CD8-positive, alpha-beta memory T cell (primary cell): ENCODE measurements around the gene DLL1. TPM values are rescaled to one million over a fixed set of nuclear protein-coding genes. Genes with fewer than 3 reads are reported as not detected.

Experiments
- CTCF ChIA-PET: fragments of 350-600 bp; sonication (Branson Sonifier 250); formaldehyde crosslinking; loops from one replicate; lab custom pipeline; 2021; ENCODE audit warnings: antibody characterized with exemption; lab: Charles Lee
- POLR2A ChIA-PET: fragments of 350-600 bp; sonication (Branson Sonifier 250); formaldehyde crosslinking; loops from one replicate; lab custom pipeline; 2021; ENCODE audit warnings: antibody characterized with exemption; lab: Charles Lee
- DNase-seq, 5 donors: peaks; one replicate each; pipeline versions ENCODE4 v3.0.0 to v3.0.0-alpha.2; 2020 to 2022; ENCODE audit warnings: mixed read lengths in 1 of 5
- H3K27ac ChIP-seq: one replicate; pipeline ENCODE4 v1.7.0; 2013; ENCODE audit warnings: low read depth, mild to moderate bottlenecking, low read length, moderate library complexity
- H3K27me3 ChIP-seq: 2 replicates; pipeline ENCODE4 v1.7.0; 2013; ENCODE audit warnings: low read length, mild to moderate bottlenecking; ENCODE audit not compliant: insufficient read depth, poor library complexity, severe bottlenecking
- H3K36me3 ChIP-seq: 2 replicates; pipeline ENCODE4 v1.7.0; 2013; ENCODE audit warnings: mild to moderate bottlenecking, low read length, moderate library complexity; ENCODE audit not compliant: insufficient read depth
- H3K4me1 ChIP-seq: 2 replicates; pipeline ENCODE4 v1.7.0; 2013; ENCODE audit warnings: mild to moderate bottlenecking, low read length, moderate library complexity; ENCODE audit not compliant: insufficient read depth
- H3K4me3 ChIP-seq: 2 replicates; pipeline ENCODE4 v1.7.0; 2013; ENCODE audit warnings: mild to moderate bottlenecking, low read length
- H3K9me3 ChIP-seq: 2 replicates; pipeline ENCODE4 v1.7.0; 2013; ENCODE audit warnings: mild to moderate bottlenecking, low read length
- H3K27ac Mint-ChIP-seq, 8 donors: one replicate each; pipeline ENCODE4 v1.8.0; 2020 to 2021; ENCODE audit warnings: mixed read lengths in 8 of 8, mild to moderate bottlenecking in 6 of 8, inconsistent platforms in 3 of 8, moderate library complexity in 3 of 8
- H3K27me3 Mint-ChIP-seq, 2 donors: one replicate each; pipeline ENCODE4 v1.8.0; 2020 to 2021; ENCODE audit warnings: mixed read lengths in 2 of 2, mild to moderate bottlenecking in 1 of 2, moderate library complexity in 1 of 2
- H3K36me3 Mint-ChIP-seq, 3 donors: one replicate each; pipeline ENCODE4 v1.8.0; 2020 to 2021; ENCODE audit warnings: mixed read lengths in 3 of 3, inconsistent platforms in 1 of 3, mild to moderate bottlenecking in 1 of 3
- H3K4me1 Mint-ChIP-seq, 3 donors: one replicate each; pipeline ENCODE4 v1.8.0; 2020 to 2021; ENCODE audit warnings: mixed read lengths in 3 of 3, inconsistent platforms in 1 of 3, mild to moderate bottlenecking in 1 of 3
- H3K4me3 Mint-ChIP-seq, 7 donors: one replicate each; pipeline ENCODE4 v1.8.0; 2020 to 2021; ENCODE audit warnings: mixed read lengths in 7 of 7, mild to moderate bottlenecking in 6 of 7, moderate library complexity in 4 of 7, inconsistent platforms in 2 of 7
- H3K9me3 Mint-ChIP-seq, 5 donors: one replicate each; pipeline ENCODE4 v1.8.0; 2020 to 2022; ENCODE audit warnings: mixed read lengths in 5 of 5, mild to moderate bottlenecking in 3 of 5, moderate library complexity in 2 of 5, inconsistent platforms in 1 of 5
- polyA plus RNA-seq: library from polyadenylated mRNA; unstranded; fragments of 300-500 nt; fragmentation: Illumina TruSeq; gene quantifications from one replicate; pipeline ENCODE4 v1.2.3, GENCODE V29; 2021
- total RNA-seq, 2 experiments: library from RNA; stranded (reverse); gene quantifications; one replicate each; pipeline ENCODE4 v1.2.3, GENCODE V29; 2021

The DLL1 gene
- total and polyA plus RNA-seq, 3 experiments from 2014 or later, result 0.49 to 0.86 (median 0.79) TPM

GRCh38 chr6:170294813-170295509, 4.1 kb upstream of the DLL1 start:
- H3K4me1 ChIP-seq, result peaks cover 39% of the 10 kb centered on the region
- Mint-ChIP-seq H3K4me3 (peak overlapping the region; percentile 70 to 79 (median 76)), H3K27ac (peak overlapping the region in 2 of 8 donors; percentile 37 to 72), H3K27me3 (peaks cover 52 to 63% of the 10 kb centered on the region in 2 donors), H3K9me3 (no peaks in the 10 kb centered on the region), H3K4me1 (peaks cover 34 to 50% (median 38%) of the 10 kb centered on the region in 3 donors), H3K36me3 (peaks cover 0 to 4% (median 2%) of the 10 kb centered on the region in 3 donors)
- H3K27me3 ChIP-seq, result peaks cover 55% of the 10 kb centered on the region
- CTCF ChIA-PET, result interaction anchor here (1.6 kb wide), 2 partner anchors 23 to 463 kb away, joined by 5 read pairs; no protein-coding TSS in a partner anchor
- no peak for DNase-seq
- no peaks in the 10 kb centered on the region for H3K36me3 ChIP-seq
- no peak overlapping the region for H3K27ac ChIP-seq
- POLR2A ChIA-PET, result interaction anchor here (0.9 kb wide), 1 partner anchor 11 kb away, joined by 5 read pairs; the partner anchor contains the start of gene FAM120B
- peak overlapping the region; percentile 51 for H3K4me3 ChIP-seq
- H3K9me3 ChIP-seq, result no peaks in the 10 kb centered on the region

- DNase-seq, result no peak
- POLR2A ChIA-PET, result no interaction called here
- H3K36me3 Mint-ChIP-seq, result peaks cover 0 to 4% (median 1%) of the 10 kb centered on the region in 3 donors
- H3K4me1 Mint-ChIP-seq, result peaks cover 34 to 50% (median 38%) of the 10 kb centered on the region in 3 donors
- Histone ChIP-seq H3K4me1 (peaks cover 39% of the 10 kb centered on the region), H3K9me3 (no peaks in the 10 kb centered on the region), H3K36me3 (no peaks in the 10 kb centered on the region), H3K27me3 (peaks cover 55% of the 10 kb centered on the region), H3K27ac (no peak overlapping the region), H3K4me3 (no peak overlapping the region)
- CTCF ChIA-PET, result interaction anchor here (0.8 to 1.6 kb wide), 3 partner anchors 16 to 463 kb away, joined by 3 to 5 read pairs (median 5); no protein-coding TSS in a partner anchor
- peaks cover 48 to 57% of the 10 kb centered on the region in 2 donors for H3K27me3 Mint-ChIP-seq
- H3K9me3 Mint-ChIP-seq, result no peaks in the 10 kb centered on the region
- peak overlapping the region in 1 of 8 donors; percentile 41 for H3K27ac Mint-ChIP-seq
- peak overlapping the region in 3 of 7 donors; percentile 70 to 76 (median 73) for H3K4me3 Mint-ChIP-seq
Measured at GRCh38 chr6:170294298-170294730, 3.4 kb upstream of the DLL1 start.

- peak overlapping the region in 6 of 7 donors; percentile 4 to 82 (median 24) for H3K4me3 Mint-ChIP-seq
- no peak overlapping the region for H3K27ac Mint-ChIP-seq
- H3K9me3 Mint-ChIP-seq, result no peaks in the 10 kb centered on the region
- H3K27ac ChIP-seq, result no peak overlapping the region
- no peak for DNase-seq
- peaks cover 56% of the 10 kb centered on the region for H3K27me3 ChIP-seq
- H3K36me3 Mint-ChIP-seq, result peaks cover 0 to 7% (median 1%) of the 10 kb centered on the region in 3 donors
- H3K4me1 ChIP-seq, result peaks cover 42% of the 10 kb centered on the region
- H3K36me3 ChIP-seq, result no peaks in the 10 kb centered on the region
- H3K27me3 Mint-ChIP-seq, result peaks cover 51 to 54% of the 10 kb centered on the region in 2 donors
- POLR2A ChIA-PET, result no interaction called here
- H3K9me3 ChIP-seq, result no peaks in the 10 kb centered on the region
- peaks cover 40 to 55% (median 43%) of the 10 kb centered on the region in 3 donors for H3K4me1 Mint-ChIP-seq
- peak overlapping the region; percentile 4 for H3K4me3 ChIP-seq
- CTCF ChIA-PET, result interaction anchor here (0.8 to 2.6 kb wide), 4 partner anchors 15 to 462 kb away, joined by 3 to 9 read pairs (median 5); no protein-coding TSS in a partner anchor
Measured at GRCh38 chr6:170293341-170294231, 2.7 kb upstream of the DLL1 start.

- peak overlapping the region; percentile 82 to 92 (median 91) for H3K4me3 Mint-ChIP-seq
- POLR2A ChIA-PET, result interaction anchor here (1.1 to 1.5 kb wide), 2 partner anchors 15 to 203 kb away, joined by 5 read pairs; no protein-coding TSS in a partner anchor
- Histone ChIP-seq H3K9me3 (no peaks in the 10 kb centered on the region), H3K27me3 (peaks cover 55% of the 10 kb centered on the region), H3K4me1 (peaks cover 46% of the 10 kb centered on the region), H3K36me3 (no peaks in the 10 kb centered on the region), H3K27ac (no peak overlapping the region), H3K4me3 (peak overlapping the region; percentile 38)
- H3K9me3 Mint-ChIP-seq, result no peaks in the 10 kb centered on the region
- peak overlapping the region in 5 of 8 donors; percentile 1 to 81 (median 26) for H3K27ac Mint-ChIP-seq
- peaks cover 46 to 50% of the 10 kb centered on the region in 2 donors for H3K27me3 Mint-ChIP-seq
- CTCF ChIA-PET, result interaction anchor here (0.7 to 2.6 kb wide), 9 partner anchors 10 to 503 kb away, joined by 3 to 9 read pairs (median 4); no protein-coding TSS in a partner anchor
- no peak for DNase-seq
- peaks cover 0 to 8% (median 1%) of the 10 kb centered on the region in 3 donors for H3K36me3 Mint-ChIP-seq
- peaks cover 44 to 57% (median 46%) of the 10 kb centered on the region in 3 donors for H3K4me1 Mint-ChIP-seq
Measured at GRCh38 chr6:170292407-170293158, 1.7 kb upstream of the DLL1 start.

GRCh38 chr6:170292111-170292406, 1.2 kb upstream of the DLL1 start:
- ChIA-PET CTCF (interaction anchor here (0.7 to 2.6 kb wide), 9 partner anchors 10 to 502 kb away, joined by 3 to 9 read pairs (median 4); no protein-coding TSS in a partner anchor), POLR2A (interaction anchor here (1.1 to 1.5 kb wide), 2 partner anchors 16 to 203 kb away, joined by 5 read pairs; no protein-coding TSS in a partner anchor)
- Histone ChIP-seq H3K4me1 (peaks cover 46% of the 10 kb centered on the region), H3K9me3 (no peaks in the 10 kb centered on the region), H3K27ac (no peak overlapping the region), H3K36me3 (no peaks in the 10 kb centered on the region), H3K4me3 (peak overlapping the region; percentile 38), H3K27me3 (peaks cover 56% of the 10 kb centered on the region)
- H3K27me3 Mint-ChIP-seq, result peaks cover 41 to 51% of the 10 kb centered on the region in 2 donors
- peaks cover 0 to 8% (median 1%) of the 10 kb centered on the region in 3 donors for H3K36me3 Mint-ChIP-seq
- H3K27ac Mint-ChIP-seq, result peak overlapping the region in 7 of 8 donors; percentile 1 to 89 (median 79)
- peak overlapping the region; percentile 82 to 92 (median 91) for H3K4me3 Mint-ChIP-seq
- DNase-seq, result no peak
- peaks cover 44 to 51% (median 44%) of the 10 kb centered on the region in 3 donors for H3K4me1 Mint-ChIP-seq
- no peaks in the 10 kb centered on the region for H3K9me3 Mint-ChIP-seq

GRCh38 chr6:170291271-170292110, 613 bp upstream of the DLL1 start:
- no peaks in the 10 kb centered on the region for H3K9me3 ChIP-seq
- H3K4me1 Mint-ChIP-seq, result peaks cover 44 to 51% (median 44%) of the 10 kb centered on the region in 3 donors
- no peaks in the 10 kb centered on the region for H3K9me3 Mint-ChIP-seq
- no peak overlapping the region for H3K27ac ChIP-seq
- peak overlapping the region in 7 of 8 donors; percentile 1 to 89 (median 79) for H3K27ac Mint-ChIP-seq
- H3K27me3 ChIP-seq, result peaks cover 56% of the 10 kb centered on the region
- peak overlapping the region; percentile 38 for H3K4me3 ChIP-seq
- ChIA-PET POLR2A (interaction anchor here (1.0 to 1.5 kb wide), 3 partner anchors 15 to 202 kb away, joined by 4 to 5 read pairs (median 5); partner anchors contain the start of gene FAM120B), CTCF (interaction anchor here (1.1 to 2.6 kb wide), 9 partner anchors 11 to 502 kb away, joined by 3 to 9 read pairs (median 5); no protein-coding TSS in a partner anchor)
- H3K27me3 Mint-ChIP-seq, result peaks cover 45 to 54% of the 10 kb centered on the region in 2 donors
- peak in 4 of 5 donors; percentile 35 to 66 (median 44) for DNase-seq
- H3K4me3 Mint-ChIP-seq, result peak overlapping the region; percentile 82 to 92 (median 91)
- H3K36me3 ChIP-seq, result no peaks in the 10 kb centered on the region
- peaks cover 46% of the 10 kb centered on the region for H3K4me1 ChIP-seq
- H3K36me3 Mint-ChIP-seq, result peaks cover 0 to 8% (median 1%) of the 10 kb centered on the region in 3 donors
